GM18951 (cell line): ENCODE results near the gene CTF1.

Experiments used
- POLR2A ChIP-seq: IDR thresholded peaks from 4 replicates; pipeline ENCODE4 v1.6.1; 2011; ENCODE audit warnings: mild to moderate bottlenecking; ENCODE audit not compliant: insufficient read length, insufficient read depth; ENCODE audit errors: extremely low read depth
- in situ Hi-C: fragments of 300-500 bp; cut with MboI; formaldehyde crosslinking; loops from one replicate; pipeline ENCODE4 v1.12.0; 2022; ENCODE audit warnings: low sequenced_read_pairs, mixed read lengths, inconsistent platforms; ENCODE audit not compliant: unreplicated experiment

The CTF1 gene

DNA sequence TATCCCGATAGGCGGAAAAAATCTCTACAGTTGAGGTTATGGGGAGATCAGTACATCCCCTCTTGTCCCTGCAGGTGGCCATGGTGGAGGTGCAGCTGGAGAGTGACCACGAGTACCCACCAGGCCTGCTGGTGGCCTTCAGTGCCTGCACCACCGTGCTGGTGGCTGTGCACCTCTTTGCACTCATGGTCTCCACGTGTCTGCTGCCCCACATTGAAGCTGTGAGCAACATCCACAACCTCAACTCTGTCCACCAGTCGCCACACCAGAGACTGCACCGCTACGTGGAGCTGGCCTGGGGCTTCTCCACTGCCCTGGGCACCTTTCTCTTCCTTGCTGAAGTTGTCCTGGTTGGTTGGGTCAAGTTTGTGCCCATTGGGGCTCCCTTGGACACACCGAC is 56.7 kb downstream of the CTF1 start:
- in situ Hi-C loops = no loop called here
- TF ChIP-seq POLR2A = no peak
